ENCODE results near the gene NSD1. TPM values are rescaled to one million over a fixed set of nuclear protein-coding genes. Genes with fewer than 3 reads are reported as not detected.

NSD1 gene
- total RNA-seq, 4 donors from 2014 or later = 61.9 to 114 (median 73.9) TPM

DNA sequence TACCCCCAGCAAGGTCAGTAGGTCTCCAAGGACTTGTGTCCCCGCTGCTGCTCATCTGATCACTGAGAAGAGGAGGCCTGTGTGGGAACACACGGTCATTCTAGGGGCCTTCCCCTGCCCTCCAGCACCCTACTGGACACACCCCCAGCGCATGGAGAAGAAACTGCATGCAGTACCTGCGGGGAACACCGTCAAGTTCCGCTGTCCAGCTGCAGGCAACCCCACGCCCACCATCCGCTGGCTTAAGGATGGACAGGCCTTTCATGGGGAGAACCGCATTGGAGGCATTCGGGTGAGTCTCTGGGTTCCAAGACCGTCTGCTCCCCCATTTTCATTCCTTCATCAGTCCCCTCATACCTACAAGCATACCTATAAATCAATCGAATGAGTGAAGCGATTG, 42.8 kb upstream of the NSD1 start:
- Histone ChIP-seq H3K27ac (no peak overlapping the region), H3K36me3 (no peaks in the 10 kb centered on the region), H3K27me3 (no peaks in the 10 kb centered on the region), H3K9me3 (no peaks in the 10 kb centered on the region), H3K4me3 (replicated peaks in 1 of 3) (no peak overlapping the region), H3K4me1 (peaks cover 8 to 9% of the 10 kb centered on the region in 2 donors)
- no peak for DNase-seq
- intact Hi-C loops (cut with DNase I) = no loop called here
- 92 to 94% methylated on average over 9 of the region's 13 CpGs for WGBS, 2 donors
- TF ChIP-seq POLR2A (IDR thresholded peaks at IDR 0.05) = no peak
- TF ChIP-seq, protein P1, sequence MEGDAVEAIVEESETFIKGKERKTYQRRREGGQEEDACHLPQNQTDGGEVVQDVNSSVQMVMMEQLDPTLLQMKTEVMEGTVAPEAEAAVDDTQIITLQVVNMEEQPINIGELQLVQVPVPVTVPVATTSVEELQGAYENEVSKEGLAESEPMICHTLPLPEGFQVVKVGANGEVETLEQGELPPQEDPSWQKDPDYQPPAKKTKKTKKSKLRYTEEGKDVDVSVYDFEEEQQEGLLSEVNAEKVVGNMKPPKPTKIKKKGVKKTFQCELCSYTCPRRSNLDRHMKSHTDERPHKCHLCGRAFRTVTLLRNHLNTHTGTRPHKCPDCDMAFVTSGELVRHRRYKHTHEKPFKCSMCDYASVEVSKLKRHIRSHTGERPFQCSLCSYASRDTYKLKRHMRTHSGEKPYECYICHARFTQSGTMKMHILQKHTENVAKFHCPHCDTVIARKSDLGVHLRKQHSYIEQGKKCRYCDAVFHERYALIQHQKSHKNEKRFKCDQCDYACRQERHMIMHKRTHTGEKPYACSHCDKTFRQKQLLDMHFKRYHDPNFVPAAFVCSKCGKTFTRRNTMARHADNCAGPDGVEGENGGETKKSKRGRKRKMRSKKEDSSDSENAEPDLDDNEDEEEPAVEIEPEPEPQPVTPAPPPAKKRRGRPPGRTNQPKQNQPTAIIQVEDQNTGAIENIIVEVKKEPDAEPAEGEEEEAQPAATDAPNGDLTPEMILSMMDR (IDR thresholded peaks at IDR 0.05) = no peak

DNA sequence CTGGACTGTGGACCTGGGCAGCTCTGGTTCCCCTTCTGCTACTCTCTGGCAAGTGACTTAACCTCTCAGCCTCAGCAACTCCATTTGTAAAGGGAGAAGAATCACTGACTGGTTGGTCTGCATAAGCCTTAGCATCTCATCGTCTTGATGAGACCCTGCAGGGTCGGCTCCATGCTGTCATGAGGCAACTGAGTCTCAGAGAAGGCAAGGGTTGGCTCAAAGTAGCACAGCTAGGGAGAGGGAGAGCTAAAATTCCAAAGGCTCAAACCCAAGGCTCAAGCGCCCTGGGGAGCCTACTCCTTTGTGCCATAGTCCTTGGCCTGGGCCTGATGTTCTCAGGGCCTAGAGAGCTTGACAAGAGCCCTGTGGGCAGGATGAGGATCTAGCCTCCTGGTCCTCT, 42.3 kb upstream of the NSD1 start:
- intact Hi-C loops (cut with DNase I) = no loop called here
- H3K4me3 ChIP-seq (replicated peaks in 1 of 3) = no peak overlapping the region
- no peak for DNase-seq
- H3K27me3 ChIP-seq = no peaks in the 10 kb centered on the region
- no peak overlapping the region for H3K27ac ChIP-seq
- H3K9me3 ChIP-seq = no peaks in the 10 kb centered on the region
- peaks cover 8 to 9% of the 10 kb centered on the region in 2 donors for H3K4me1 ChIP-seq
- TF ChIP-seq, protein P1 (IDR thresholded peaks at IDR 0.05) = no peak
- no peak for TF ChIP-seq POLR2A (IDR thresholded peaks at IDR 0.05)
- H3K36me3 ChIP-seq = no peaks in the 10 kb centered on the region
- 94 to 100% methylated on average over 2 of the region's 3 CpGs for WGBS, 2 donors

DNA sequence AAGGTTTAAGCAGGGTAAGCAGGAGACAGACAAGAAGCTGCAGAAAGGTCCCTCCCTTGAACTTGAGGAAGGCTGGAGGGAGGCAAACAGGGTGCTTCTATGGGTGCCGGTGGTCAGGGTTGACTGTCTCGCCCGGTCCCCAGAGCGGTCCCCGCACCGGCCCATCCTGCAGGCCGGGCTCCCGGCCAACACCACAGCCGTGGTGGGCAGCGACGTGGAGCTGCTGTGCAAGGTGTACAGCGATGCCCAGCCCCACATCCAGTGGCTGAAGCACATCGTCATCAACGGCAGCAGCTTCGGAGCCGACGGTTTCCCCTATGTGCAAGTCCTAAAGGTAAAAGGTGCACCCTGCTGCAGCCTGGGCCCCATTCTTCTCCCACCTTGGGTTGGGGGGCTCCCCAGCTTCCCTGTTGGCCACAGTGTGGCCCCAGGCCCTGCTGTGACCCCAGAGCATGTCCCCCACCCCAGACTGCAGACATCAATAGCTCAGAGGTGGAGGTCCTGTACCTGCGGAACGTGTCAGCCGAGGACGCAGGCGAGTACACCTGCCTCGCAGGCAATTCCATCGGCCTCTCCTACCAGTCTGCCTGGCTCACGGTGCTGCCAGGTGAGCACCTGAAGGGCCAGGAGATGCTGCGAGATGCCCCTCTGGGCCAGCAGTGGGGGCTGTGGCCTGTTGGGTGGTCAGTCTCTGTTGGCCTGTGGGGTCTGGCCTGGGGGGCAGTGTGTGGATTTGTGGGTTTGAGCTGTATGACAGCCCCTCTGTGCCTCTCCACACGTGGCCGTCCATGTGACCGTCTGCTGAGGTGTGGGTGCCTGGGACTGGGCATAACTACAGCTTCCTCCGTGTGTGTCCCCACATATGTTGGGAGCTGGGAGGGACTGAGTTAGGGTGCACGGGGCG, 41.1 kb upstream of the NSD1 start:
- H3K27ac ChIP-seq = no peak overlapping the region
- intact Hi-C loops (cut with DNase I) = no loop called here

DNA sequence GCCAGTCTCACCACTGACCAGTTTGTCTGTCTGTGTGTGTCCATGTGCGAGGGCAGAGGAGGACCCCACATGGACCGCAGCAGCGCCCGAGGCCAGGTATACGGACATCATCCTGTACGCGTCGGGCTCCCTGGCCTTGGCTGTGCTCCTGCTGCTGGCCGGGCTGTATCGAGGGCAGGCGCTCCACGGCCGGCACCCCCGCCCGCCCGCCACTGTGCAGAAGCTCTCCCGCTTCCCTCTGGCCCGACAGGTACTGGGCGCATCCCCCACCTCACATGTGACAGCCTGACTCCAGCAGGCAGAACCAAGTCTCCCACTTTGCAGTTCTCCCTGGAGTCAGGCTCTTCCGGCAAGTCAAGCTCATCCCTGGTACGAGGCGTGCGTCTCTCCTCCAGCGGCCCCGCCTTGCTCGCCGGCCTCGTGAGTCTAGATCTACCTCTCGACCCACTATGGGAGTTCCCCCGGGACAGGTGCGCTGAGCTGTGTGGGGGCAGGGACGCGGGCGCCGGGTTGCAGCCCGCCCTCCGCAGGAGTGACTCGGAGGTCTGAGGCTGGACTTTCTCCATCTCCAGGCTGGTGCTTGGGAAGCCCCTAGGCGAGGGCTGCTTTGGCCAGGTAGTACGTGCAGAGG, 40.4 kb upstream of the NSD1 start:
- no peaks in the 10 kb centered on the region for H3K9me3 ChIP-seq
- TF ChIP-seq, protein P1 (IDR thresholded peaks at IDR 0.05) = no peak
- TF ChIP-seq POLR2A (IDR thresholded peaks at IDR 0.05) = no peak
- H3K27ac ChIP-seq = no peak overlapping the region
- no peaks in the 10 kb centered on the region for H3K36me3 ChIP-seq
- DNase-seq = no peak
- WGBS, 2 donors = 94 to 95% methylated on average over 19 to 37 of the region's 40 CpGs
- intact Hi-C loops (cut with DNase I) = no loop called here
- H3K27me3 ChIP-seq = no peaks in the 10 kb centered on the region
- no peaks in the 10 kb centered on the region for H3K4me1 ChIP-seq
- no peak overlapping the region for H3K4me3 ChIP-seq (replicated peaks in 1 of 3)

More for the DNA sequence above, 41.1 kb upstream of the NSD1 start:
- WGBS, 2 donors = 82 to 87% methylated on average over 14 to 19 of the region's 32 CpGs
- DNase-seq = no peak
- H3K9me3 ChIP-seq = no peaks in the 10 kb centered on the region
- H3K36me3 ChIP-seq = no peaks in the 10 kb centered on the region
- TF ChIP-seq, protein P1 (IDR thresholded peaks at IDR 0.05) = no peak
- TF ChIP-seq POLR2A (IDR thresholded peaks at IDR 0.05) = no peak
- H3K27me3 ChIP-seq = no peaks in the 10 kb centered on the region
- no peak overlapping the region for H3K4me3 ChIP-seq (replicated peaks in 1 of 3)
- H3K4me1 ChIP-seq = peaks cover 1% of the 10 kb centered on the region in 2 donors

DNA sequence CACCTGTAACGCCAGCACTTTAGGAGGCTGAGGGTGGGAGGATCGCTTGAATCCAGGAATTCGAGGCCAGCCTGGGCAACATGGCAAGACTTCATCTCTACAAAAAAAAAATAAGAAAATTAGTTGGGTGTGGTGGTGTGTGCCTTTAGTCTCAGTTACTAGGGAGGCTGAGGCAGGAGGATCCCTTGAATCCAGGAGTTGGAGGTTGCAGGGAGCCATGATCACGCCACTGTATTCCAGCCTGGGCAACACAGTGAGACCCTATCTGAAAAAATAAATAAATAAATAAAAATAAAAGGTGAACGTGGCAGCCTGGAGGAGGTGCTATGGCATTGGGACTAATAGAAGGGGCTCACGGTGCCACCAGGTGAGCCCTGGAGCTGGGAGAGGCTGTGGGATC, 39.8 kb upstream of the NSD1 start:
- Histone ChIP-seq H3K4me1 (no peaks in the 10 kb centered on the region), H3K36me3 (no peaks in the 10 kb centered on the region), H3K27me3 (no peaks in the 10 kb centered on the region), H3K9me3 (no peaks in the 10 kb centered on the region), H3K27ac (no peak overlapping the region), H3K4me3 (replicated peaks in 1 of 3) (no peak overlapping the region)
- 91 to 97% methylated on average over 6 of the region's 6 CpGs for WGBS, 2 donors
- no peak for DNase-seq
- TF ChIP-seq POLR2A (IDR thresholded peaks at IDR 0.05) = no peak
- TF ChIP-seq, protein P1 (IDR thresholded peaks at IDR 0.05) = no peak
- intact Hi-C loops (cut with DNase I) = no loop called here

All from thyroid gland (tissue), 4 donors.